ENCODE results near the gene MAZ.

DNA sequence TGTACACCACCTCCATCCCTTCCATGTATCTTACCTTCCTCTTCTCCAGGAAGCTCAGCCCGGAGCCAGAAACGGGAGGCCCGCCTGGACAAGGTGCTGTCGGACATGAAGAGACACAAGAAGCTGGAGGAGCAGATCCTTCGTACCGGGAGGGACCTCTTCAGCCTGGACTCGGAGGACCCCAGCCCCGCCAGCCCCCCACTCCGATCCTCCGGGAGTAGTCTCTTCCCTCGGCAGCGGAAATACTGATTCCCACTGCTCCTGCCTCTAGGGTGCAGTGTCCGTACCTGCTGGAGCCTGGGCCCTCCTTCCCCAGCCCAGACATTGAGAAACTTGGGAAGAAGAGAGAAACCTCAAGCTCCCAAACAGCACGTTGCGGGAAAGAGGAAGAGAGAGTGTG is 13.2 kb downstream of the MAZ start:
- TF ChIP-seq, protein P1, sequence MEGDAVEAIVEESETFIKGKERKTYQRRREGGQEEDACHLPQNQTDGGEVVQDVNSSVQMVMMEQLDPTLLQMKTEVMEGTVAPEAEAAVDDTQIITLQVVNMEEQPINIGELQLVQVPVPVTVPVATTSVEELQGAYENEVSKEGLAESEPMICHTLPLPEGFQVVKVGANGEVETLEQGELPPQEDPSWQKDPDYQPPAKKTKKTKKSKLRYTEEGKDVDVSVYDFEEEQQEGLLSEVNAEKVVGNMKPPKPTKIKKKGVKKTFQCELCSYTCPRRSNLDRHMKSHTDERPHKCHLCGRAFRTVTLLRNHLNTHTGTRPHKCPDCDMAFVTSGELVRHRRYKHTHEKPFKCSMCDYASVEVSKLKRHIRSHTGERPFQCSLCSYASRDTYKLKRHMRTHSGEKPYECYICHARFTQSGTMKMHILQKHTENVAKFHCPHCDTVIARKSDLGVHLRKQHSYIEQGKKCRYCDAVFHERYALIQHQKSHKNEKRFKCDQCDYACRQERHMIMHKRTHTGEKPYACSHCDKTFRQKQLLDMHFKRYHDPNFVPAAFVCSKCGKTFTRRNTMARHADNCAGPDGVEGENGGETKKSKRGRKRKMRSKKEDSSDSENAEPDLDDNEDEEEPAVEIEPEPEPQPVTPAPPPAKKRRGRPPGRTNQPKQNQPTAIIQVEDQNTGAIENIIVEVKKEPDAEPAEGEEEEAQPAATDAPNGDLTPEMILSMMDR (IDR thresholded peaks at IDR 0.05; ENCODE audit: low read depth, low read length): no peak
- no peak for TF ChIP-seq POLR2A (IDR thresholded peaks at IDR 0.05; ENCODE audit: extremely low read depth, insufficient read length)

All from NB4 (cell line).